ENCODE data around the gene SLC4A7.

DNA sequence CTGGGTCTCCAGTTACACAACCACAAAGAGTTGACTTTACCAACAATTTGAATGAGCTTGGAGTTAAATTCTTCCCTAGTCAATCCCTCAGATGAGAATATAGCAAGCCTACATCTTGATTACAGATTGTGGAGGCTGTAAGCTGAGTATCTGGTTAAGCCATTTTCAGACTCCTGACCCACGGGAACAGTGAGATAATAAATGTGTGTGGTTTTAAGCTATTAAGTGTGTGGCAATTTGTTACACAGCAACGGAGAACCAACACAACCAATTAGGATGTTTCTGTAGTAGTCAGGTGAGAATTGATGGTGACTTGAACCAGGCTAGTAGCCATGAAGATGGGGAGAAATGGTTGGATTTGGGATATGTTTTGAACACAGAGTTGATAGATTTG is 37.7 kb upstream of the SLC4A7 start:
- TF ChIP-seq, protein P1, sequence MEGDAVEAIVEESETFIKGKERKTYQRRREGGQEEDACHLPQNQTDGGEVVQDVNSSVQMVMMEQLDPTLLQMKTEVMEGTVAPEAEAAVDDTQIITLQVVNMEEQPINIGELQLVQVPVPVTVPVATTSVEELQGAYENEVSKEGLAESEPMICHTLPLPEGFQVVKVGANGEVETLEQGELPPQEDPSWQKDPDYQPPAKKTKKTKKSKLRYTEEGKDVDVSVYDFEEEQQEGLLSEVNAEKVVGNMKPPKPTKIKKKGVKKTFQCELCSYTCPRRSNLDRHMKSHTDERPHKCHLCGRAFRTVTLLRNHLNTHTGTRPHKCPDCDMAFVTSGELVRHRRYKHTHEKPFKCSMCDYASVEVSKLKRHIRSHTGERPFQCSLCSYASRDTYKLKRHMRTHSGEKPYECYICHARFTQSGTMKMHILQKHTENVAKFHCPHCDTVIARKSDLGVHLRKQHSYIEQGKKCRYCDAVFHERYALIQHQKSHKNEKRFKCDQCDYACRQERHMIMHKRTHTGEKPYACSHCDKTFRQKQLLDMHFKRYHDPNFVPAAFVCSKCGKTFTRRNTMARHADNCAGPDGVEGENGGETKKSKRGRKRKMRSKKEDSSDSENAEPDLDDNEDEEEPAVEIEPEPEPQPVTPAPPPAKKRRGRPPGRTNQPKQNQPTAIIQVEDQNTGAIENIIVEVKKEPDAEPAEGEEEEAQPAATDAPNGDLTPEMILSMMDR (conservative IDR thresholded peaks at IDR 0.05), result no peak
- TF ChIP-seq ZFX (IDR thresholded peaks at IDR 0.05), result no peak

Measured in C4-2B (cell line).